ENCODE measurements around the gene GAB1.

Gene GAB1

GRCh38 chr4:143338313-143338712 is 1.6 kb downstream of the GAB1 start:
- ChIA-PET POLR2A (no interaction called here), CTCF (interaction anchor here (0.6 kb wide), 1 partner anchor 38 kb away, joined by 3 read pairs; no protein-coding TSS in a partner anchor)
- Histone ChIP-seq H3K36me3 (ENCODE audit: control insufficient read depth in 2 of 2, insufficient read depth in 1 of 2, low read length in 2 of 2) (no peaks in the 10 kb centered on the region), H3K27ac (ENCODE audit: extremely low read depth, low read depth, low read length) (no peak overlapping the region), H3K4me3 (ENCODE audit: low read depth, low read length) (no peak overlapping the region), H3K4me1 (ENCODE audit: control insufficient read depth, insufficient read depth, low read length) (no peaks in the 10 kb centered on the region), H3K9me3 (ENCODE audit: control insufficient read depth, insufficient read depth, low read depth, low read length) (no peaks in the 10 kb centered on the region)
- TF ChIP-seq ZNF473 (tag by site-specific recombination; IDR thresholded peaks at IDR 0.05) (no peak), KLF7 (tag by site-specific recombination; IDR thresholded peaks at IDR 0.05; ENCODE audit: borderline replicate concordance) (no peak), SETDB1 (IDR thresholded peaks at IDR 0.05; ENCODE audit: insufficient read length, low read length) (no peak), ZFP3 (tag by site-specific recombination; IDR thresholded peaks at IDR 0.05; ENCODE audit: low read depth) (no peak), SCRT1 (tag by site-specific recombination; IDR thresholded peaks at IDR 0.05; ENCODE audit: borderline replicate concordance) (no peak), ZNF529 (tag by site-specific recombination; IDR thresholded peaks at IDR 0.05; ENCODE audit: insufficient replicate concordance) (no peak), ZNF558 (tag by site-specific recombination; IDR thresholded peaks at IDR 0.05) (peak; percentile 88), ZNF514 (tag by site-specific recombination; IDR thresholded peaks at IDR 0.05) (no peak), ZNF426 (tag by site-specific recombination; IDR thresholded peaks at IDR 0.05) (no peak)

GRCh38 chr4:143339497-143339896 is 2.8 kb downstream of the GAB1 start:
- ChIA-PET CTCF (interaction anchor here (0.6 kb wide), 1 partner anchor 71 kb away, joined by 3 read pairs; no protein-coding TSS in a partner anchor), POLR2A (no interaction called here)
- Histone ChIP-seq H3K4me1 (ENCODE audit: control insufficient read depth, insufficient read depth, low read length) (no peaks in the 10 kb centered on the region), H3K4me3 (ENCODE audit: low read depth, low read length) (no peak overlapping the region), H3K9me3 (ENCODE audit: control insufficient read depth, insufficient read depth, low read depth, low read length) (no peaks in the 10 kb centered on the region), H3K27ac (ENCODE audit: extremely low read depth, low read depth, low read length) (no peak overlapping the region), H3K36me3 (ENCODE audit: control insufficient read depth in 2 of 2, insufficient read depth in 1 of 2, low read length in 2 of 2) (no peaks in the 10 kb centered on the region)
- TF ChIP-seq ZNF692 (tag by site-specific recombination; IDR thresholded peaks at IDR 0.05) (no peak), ZNF704 (tag by site-specific recombination; IDR thresholded peaks at IDR 0.05) (no peak), ZNF580 (tag by site-specific recombination; IDR thresholded peaks at IDR 0.05) (no peak), ZNF335 (tag by site-specific recombination; conservative IDR thresholded peaks at IDR 0.05) (no peak), OSR2 (tag by site-specific recombination; IDR thresholded peaks at IDR 0.05) (no peak), ZNF24 (tag by site-specific recombination; IDR thresholded peaks at IDR 0.05) (no peak), ZNF629 (tag by site-specific recombination; IDR thresholded peaks at IDR 0.05) (no peak), ZNF394 (tag by site-specific recombination; IDR thresholded peaks at IDR 0.05; ENCODE audit: borderline replicate concordance) (no peak), ZNF596 (tag by site-specific recombination; IDR thresholded peaks at IDR 0.05) (no peak), ZNF645 (tag by site-specific recombination; IDR thresholded peaks at IDR 0.05) (no peak), MZF1 (tag by site-specific recombination; IDR thresholded peaks at IDR 0.05; ENCODE audit: borderline replicate concordance) (no peak), ZSCAN30 (tag by site-specific recombination; IDR thresholded peaks at IDR 0.05) (no peak)
